Embryonic facial prominence (tissue), 1 donor: ENCODE data around the gene SNTB2.

Experiments
- DNase-seq: peaks from one replicate; pipeline ENCODE4 v3.0.0-alpha.2; 2016; ENCODE audit errors: extremely low spot score

Gene SNTB2

DNA sequence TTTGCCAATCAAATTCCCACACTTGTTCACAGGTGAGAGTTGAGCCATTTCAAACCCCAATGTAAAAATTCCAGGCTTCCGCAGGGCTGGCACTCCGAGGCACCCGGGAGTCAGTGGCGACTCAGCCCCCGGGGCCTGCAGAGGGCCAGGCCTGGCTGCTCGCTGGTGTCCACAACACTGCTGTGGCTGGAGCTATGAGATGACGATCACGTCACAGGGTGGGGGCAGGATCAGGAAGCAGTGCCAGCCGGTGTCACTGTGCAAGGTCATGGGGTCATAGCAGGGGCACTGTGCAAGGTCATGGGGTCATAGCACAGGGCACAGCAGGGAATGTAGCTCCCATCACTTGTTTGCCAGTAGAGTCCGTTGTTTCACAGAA lies 131.9 kb downstream of the SNTB2 start:
- no peak for DNase-seq

DNA sequence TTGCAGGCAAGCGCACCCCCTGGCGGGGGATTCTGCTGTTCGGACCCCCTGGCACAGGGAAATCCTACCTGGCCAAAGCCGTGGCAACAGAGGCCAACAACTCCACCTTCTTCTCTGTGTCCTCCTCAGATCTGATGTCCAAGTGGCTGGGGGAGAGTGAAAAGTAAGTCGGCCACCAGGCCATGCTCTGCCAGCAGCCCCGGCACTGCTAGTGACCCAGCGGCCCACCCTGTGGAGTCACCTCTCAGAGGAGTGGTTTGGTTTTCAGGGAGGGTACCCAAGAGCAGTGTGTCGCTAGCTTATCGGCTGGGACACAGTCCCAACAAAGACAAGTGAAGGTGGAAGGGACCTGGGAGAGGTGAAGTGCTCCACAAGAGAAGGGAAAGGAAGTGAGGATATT lies 132.4 kb downstream of the SNTB2 start:
- DNase-seq: no peak

DNA sequence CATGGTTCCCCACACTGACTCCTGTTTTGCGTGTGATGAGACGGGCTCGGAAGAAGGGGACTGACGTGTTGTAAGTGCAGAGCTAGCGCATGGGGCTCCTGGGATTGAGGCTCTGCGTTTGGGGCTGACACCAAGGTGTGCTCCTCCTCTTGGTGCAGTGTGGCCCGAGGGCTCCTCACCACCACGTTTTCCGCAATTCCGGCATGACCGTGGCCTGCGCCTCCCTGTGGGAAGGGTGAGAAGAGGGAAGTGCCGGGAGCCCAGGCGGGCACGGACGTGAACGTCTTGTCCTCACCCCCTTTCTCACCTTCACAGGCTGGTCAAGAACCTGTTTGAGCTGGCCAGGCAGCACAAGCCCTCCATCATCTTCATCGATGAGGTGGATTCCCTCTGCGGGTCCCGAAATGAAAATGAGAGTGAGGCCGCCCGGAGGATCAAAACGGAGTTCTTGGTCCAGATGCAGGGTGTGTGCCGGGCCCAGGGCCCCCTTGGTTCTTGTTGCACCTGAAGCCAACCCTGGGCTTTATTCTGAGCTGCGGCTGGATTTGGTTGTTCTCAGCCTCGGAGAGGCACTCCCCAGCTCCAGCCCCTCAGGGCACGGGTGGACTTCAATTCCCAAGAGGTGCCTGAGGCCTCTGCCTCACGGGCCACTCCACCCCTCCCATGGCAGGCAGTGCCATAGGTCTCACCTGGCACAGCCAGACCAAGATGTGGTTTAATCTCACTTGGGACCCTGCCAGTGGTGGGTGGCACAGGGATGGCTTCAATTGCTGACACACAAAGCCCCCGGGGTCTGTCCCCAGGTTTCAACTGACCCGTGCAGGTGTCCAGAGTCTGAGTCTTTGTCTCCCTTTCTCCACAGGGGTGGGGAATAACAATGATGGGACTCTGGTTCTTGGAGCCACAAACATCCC lies 133.1 kb downstream of the SNTB2 start:
- no peak for DNase-seq

DNA sequence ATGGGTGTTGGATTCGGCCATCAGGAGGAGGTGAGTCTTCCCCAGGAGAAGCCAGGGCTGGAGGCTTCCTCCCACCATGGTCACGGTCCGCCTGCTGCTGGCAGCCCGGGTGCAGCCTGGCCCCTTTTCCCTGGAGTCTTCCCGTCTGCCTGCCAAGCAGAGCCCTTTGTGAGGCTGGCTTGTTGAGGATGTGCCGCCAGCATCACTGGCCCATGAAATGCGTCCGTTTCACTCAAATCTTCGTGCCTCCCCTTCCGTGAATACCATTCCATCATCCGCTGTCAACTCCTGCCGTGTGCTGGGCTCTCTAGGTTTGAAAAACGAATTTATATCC lies 133.7 kb downstream of the SNTB2 start:
- DNase-seq: no peak

DNA sequence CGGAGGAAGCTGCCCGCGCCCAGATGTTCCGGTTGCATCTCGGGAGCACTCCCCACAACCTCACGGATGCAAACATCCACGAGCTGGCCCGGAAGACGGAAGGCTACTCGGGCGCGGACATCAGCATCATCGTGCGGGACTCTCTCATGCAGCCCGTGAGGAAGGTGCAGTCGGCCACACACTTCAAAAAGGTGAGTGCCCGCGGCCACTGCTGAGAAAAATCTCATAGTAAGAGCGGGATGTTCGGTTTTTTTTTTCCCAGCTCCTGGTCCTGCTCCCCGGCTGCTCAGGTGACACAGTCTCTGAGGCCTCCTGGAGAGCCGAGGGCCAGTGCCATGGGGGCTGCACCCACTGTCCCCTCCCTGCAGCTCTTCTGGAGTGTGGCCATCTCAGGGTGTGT lies 134.1 kb downstream of the SNTB2 start:
- DNase-seq: no peak

DNA sequence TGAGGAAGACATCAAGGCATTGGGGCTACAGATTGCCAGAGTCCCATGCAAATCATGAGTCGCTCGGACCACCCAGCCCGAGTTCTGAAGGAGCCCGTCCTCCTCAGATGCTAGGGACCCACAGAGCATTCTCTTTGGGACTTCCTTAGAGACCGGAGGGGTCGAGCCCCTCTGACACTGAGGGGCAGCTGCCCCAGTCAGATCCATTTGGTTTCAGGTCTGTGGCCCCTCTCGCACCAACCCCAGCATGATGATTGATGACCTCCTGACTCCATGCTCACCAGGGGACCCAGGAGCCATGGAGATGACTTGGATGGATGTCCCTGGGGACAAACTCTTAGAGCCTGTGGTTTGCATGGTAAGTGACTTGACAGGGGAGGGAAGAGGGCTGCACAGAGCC lies 135.4 kb downstream of the SNTB2 start:
- DNase-seq: no peak

DNA sequence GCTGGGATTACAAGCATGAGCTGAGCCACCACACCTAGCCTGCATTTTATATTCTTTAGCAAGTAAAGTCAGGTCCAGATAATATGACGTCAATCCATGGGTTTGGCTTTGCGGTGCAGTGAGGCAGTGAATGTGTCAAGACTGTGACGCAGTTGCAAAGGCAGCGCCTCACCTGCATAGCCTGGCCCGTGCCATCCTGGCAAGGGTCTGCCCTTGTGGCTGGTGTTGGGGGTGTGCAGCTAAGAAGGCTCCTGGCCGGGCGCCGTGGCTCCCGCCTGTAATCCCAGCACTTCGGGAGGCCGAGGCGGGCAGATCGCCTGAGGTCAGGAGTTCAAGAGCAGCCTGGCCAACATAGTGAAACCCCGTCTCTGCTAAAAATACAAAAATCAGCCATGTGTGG lies 136.5 kb downstream of the SNTB2 start:
- DNase-seq: no peak

DNA sequence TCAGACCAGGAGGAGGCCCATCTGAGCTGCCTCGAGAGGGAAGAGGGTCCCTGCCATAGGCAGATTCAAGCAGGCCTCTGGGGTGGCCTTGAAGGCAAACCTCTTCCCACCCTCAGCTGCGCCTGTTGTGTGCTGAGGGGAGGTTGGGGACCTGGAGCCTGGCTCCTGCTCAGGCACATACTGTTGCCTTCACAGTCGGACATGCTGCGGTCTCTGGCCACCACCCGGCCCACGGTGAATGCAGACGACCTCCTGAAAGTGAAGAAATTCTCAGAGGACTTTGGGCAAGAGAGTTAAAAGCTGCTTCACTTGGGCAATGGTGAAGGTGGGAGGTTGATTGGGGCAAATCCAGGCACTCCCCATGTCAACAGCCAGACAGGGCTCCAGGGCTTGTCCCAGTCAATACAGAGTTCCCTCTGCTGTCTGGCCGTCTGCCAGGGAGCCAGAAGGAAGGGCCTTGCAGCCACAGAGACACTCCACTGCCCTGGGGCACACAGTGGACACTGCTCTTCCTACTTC lies 137.1 kb downstream of the SNTB2 start:
- DNase-seq: no peak

DNA sequence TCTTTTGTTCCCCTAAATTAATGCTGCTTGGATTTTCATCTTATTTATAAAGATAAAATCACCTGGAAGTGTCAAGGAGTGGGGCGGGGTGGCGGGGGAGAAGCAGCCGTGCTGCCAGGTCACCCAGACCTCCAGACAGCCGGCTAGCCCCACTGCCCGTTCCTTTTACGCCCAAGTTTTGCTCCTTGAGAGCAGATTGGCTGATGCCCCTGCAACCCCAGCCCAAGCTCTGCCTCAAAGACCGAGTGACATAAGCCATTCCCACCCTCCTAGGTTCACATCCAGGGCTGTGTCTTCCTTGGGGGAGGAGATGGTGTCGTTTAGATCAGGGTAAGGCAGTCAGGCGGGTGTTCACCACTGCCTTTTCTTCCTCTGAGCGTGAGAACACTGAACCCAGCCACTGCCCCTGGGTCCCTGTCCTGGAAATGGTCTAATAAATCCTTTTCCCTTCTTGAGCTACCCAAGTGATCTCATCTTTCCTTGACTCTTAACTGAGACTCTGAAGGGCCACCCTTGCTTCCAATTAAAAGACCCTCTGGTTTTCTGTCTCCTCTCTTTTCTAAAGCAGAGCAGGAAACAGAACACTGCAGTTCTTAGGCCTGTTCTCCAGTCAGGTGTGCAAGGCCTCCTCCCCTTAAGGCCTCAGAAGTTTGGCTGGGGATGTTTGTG lies 137.8 kb downstream of the SNTB2 start:
- DNase-seq: no peak

DNA sequence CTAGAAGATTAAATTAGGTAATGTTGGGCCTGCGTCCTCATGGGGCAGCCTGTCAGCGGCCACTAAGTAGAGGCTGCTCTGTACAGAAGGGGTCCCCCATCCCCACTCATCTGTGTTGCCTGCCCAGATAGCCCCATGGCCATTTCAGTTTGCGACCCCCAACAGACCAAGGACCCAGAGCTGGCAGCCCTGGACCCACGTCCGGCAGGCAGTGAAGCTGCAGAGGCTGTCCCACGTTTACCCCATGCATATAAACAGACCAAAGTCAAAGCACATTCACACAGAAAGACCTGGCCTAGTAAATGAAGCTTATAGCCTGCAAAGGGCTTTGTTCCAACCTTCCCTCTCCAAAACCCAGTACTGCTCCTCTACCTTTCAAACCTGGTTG lies 138.8 kb downstream of the SNTB2 start:
- no peak for DNase-seq

DNA sequence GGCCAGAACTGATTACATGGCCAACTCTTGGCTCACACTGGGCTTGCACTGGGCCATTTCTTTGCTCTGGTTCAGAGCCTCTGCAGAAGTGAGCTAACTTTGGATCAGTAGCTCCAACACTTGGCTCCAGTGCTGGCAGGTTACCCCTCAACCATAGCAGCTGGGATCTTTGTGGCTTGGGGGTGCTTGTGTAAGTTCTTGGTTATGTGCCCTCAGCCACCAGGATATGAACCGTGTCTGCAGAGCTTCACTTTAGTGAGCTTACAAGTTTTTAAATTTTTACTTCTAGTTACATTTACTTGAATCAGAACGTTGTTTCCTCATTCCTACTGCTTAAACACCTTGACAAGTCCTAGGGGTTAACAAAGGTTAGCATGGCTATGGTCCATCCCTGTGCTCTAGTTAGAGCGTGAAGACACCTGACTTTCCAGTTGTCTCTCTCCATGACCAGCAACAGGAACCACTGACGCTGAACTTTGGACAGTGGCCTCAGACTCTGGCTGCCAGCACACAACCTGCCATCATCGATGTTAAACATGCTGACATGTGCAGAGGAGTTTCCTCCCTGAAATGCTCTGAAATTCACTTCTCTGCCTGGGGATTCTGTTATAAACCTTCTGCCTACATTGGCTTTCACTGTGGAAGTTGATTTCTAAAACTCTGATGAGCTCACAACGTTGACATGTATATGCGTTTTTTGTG lies 139.4 kb downstream of the SNTB2 start:
- DNase-seq: no peak

DNA sequence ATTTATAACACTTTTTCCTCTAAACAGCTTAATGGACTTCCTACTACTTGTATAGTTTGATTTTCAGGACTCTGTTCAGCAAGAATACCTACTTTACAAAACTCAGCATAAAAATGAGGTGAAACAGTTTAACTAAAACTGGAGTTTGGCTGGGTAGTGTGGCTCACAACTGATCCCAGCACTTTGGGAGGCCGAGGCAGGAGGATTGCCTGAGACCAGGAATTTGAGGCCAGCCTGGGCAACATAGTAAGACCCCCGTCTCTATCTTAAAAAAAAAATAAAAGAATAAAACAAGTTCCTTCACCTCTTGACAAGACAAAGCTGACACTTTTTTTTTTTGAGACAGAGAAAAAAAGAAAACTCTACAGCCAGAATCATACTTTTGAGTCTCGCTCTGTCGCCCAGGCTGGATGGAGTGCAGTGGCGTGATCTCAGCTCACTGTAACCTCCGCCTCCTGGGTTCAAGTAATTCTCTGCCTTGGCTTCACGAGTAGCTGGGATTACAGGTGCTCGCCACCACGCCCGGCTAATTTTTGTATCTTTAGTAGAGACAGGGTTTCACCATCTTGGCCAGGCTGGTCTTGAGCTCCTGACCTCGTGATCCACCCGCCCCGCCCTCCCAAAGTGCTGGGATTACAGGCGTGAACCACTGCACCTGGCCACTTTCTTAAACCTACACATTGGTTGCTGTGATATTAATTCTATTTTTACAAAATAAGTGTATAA lies 140.8 kb downstream of the SNTB2 start:
- no peak for DNase-seq

DNA sequence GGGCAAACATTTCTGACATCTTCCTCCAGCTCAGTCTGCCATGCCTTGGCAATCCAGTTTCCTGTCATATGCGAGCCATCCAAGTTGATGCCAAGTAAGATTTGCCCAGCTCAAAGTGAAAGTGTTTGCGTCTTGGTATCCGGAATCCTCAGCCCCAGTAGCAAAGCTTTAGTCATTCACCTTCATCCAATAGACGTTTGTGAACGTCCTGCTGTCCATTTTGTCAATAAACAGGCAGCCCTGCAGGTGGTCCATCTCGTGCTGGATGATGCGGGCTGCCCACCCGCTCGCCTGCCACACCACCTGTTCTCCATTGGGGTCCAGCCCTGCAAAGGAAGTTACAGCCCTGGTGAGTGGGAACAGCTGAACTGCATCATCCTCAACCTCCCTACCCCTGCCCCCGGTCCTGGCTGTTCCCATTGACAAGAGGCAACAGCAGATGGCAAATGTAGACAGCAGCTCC lies 141.9 kb downstream of the SNTB2 start:
- DNase-seq: no peak

DNA sequence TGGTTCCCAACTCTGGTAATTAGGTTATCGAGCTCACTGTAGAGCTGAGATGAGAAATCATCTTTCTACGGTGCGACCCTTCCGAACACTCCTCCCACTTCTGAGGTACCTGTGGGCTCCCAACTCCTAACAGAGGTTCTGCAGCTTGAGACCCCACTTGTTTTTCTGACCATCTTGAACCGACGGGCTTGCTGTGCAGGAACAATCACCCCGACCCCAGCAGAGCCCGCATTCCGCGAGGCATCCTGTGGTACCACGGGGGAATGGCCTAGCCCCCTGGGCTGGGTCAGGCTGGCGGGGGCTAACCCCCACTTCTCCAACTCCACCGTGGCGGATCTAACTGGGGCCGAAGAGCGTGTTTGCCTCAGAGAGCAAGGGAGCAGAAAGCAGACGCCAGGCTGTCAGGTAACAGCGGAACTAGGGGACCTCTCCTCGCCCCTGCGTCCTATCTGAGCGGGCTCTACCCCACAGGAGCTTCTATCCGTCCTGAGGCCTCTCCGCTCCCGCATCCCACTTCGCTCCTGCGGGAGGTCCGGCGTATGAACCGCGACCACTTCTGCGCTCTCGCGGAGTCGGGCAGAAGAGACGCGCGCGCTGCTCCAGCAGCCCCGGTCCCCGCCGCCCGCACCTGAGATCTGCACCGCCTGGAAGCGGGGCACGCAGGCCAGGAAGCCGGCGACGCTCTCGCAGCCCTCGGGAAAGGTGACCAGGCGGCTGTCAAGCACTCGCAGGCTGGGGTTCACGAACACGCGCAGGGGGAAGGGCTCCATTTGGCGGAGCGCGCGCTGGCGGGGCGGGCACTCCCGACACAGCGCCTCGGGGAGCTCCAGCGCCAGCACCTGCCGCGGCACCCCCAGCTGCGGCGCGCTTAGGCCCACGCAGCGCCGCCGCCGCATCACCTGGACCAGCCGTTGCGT lies 142.7 kb downstream of the SNTB2 start:
- DNase-seq: no peak

DNA sequence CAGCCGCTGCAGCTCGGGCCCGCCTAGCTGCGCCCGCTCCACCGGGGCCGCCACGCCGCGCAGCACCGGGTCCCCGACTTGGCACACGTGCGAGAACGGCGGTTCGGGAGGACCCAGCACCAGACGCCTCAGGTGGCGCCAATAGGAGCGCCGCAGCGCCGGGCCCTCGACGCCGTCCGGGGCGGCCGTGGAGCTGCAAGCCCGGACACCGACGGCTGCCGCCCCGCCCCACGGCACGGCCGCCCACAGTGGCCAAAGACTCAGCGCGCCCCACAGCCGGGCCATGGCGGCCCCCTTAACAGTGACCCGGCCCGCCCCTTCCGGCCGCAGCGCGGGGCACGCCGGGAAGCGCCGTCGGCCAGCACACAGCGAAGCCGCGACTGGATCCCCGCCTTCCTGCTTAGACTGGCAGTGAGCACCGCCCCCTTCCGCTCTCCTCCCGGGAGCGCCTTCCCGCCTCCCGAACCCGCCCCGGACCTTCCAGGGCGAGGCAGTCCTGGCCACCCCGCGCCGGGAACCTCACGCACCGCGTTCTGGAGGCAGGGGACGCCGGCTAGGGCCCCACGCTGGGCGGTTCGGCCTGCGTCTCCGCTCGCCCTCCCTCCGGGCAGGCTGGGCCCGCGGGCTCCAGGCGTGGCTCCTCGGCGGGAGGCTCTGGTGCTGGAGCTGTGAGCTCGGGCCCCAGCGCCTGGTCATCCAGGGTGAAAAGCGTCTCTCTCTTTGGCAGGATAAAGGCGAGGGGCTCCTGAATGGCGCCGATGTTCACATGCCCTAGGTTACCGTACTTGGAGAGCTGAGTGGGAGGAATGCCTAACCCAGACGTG lies 143.5 kb downstream of the SNTB2 start, which contains the start of gene PDF:
Gene PDF (minus strand): TSS at position 303 of the 824 bp plus-strand sequence. CDS start 18 bp downstream, at position 285.
- DNase-seq: peak; percentile 90

DNA sequence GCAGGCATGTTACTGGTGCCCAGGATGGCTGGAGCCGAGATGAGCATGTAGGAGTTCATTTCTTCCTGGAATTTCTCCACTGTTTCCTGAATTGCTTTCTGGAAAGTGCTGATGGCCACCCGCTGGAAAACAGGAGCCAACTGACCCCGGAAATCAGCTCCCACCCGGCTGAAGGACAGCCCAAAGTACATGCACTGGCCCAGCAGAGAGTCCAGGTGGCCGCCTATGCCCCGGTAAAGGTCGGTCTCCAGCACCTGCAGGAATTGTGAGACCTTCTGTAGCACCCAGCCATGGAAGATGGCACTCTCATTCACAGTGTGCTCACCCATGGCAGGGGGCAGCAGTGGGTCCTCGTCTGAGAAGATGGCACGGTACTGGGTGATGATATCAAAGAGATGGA lies 147.7 kb downstream of the SNTB2 start:
- no peak for DNase-seq

DNA sequence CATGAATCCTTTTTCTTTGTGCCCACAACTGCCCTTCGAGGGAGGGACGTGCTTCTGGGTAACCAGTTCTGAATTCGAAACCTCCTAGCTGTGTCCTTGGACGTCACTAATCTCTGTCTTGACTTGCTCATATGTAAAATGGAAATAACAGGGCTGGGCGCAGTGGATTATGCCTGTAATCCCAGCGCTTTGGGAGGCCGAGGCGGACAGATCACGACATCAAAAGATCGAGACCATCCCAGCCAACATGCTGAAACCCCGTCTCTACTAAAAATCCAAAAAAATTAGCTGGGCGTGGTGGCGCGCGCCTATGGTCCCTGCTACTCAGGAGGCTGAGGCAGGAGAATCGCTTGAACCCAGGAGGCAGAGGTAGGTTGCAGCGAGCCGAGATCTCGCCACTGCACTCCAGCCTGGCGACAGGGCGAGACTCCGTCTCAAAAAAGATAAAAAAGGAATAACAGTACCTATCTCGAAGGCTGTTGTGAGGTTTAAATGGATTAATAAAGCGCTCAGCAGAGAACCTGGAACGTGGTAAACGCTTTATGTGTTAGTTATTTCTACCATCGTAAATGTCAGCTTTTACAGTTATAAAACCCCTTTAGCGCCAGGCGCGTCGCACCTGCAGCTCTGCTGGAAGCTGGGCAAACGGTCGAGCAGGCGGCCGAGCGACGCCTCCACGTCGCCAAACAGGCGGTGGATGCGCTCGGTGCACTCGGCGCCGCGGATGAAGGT lies 151.8 kb downstream of the SNTB2 start:
- no peak for DNase-seq

DNA sequence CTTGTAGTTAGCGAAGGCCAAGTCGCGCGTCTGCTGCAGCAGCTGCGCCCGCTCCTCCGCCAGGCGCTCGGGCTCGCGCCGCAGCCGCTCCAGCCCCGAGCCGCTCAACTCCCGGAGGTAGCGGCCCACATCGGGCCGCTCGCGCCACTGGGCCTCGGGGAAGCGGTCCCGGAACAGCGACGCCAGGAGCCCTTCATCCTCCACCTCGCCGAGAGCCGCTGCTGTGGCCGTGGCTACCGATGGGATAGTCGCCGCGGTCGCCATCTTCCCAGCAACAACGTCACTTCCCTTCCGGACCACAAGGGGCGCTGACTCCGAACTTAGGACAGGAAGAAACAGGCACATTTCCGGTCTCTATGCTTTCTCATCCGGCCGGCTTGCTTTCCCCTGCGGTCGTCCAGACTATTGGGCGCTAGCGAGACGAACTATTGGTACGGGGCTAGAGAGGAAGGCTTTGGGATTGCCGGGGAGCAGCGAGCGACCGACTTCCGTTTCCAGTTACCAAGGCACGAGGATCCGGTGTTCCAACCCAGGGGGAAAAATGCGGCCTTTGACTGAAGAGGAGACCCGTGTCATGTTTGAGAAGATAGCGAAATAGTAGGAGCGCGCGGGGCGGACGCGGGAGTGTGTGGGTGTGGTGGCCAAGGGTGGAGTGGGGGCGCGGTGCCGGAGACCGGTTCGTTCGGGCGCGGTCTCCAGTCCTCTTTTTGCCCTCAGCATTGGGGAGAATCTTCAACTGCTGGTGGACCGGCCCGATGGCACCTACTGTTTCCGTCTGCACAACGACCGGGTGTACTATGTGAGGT lies 152.5 kb downstream of the SNTB2 start, which contains the start of the genes COG8 and NIP7:
Gene COG8 (minus strand): TSS at position 276 of the 806 bp plus-strand sequence. CDS start 12 bp downstream, at position 264.
Gene NIP7 (plus strand): TSS at position 484 of the 806 bp plus-strand sequence. CDS start 58 bp downstream, at position 542.
- DNase-seq: peak; percentile 98
